RPMI7951 (cell line): ENCODE data around the gene MNT. TPM values are rescaled to one million over a fixed set of nuclear protein-coding genes. Genes with fewer than 3 reads are reported as not detected.

ENCODE experiments used
- DNase-seq: peaks from one replicate; pipeline ENCODE4 v3.0.0-alpha.2; 2012; ENCODE audit warnings: low read depth
- total RNA-seq: library from RNA; depleted of rRNA; stranded (reverse); fragments of >200 nt; shearing (Covaris generic); gene quantifications from 2 replicates; pipeline ENCODE4 v1.2.3, GENCODE V29; 2014

MNT gene
- total RNA-seq, 1 experiment from 2014 or later, result 2.4 TPM

DNA sequence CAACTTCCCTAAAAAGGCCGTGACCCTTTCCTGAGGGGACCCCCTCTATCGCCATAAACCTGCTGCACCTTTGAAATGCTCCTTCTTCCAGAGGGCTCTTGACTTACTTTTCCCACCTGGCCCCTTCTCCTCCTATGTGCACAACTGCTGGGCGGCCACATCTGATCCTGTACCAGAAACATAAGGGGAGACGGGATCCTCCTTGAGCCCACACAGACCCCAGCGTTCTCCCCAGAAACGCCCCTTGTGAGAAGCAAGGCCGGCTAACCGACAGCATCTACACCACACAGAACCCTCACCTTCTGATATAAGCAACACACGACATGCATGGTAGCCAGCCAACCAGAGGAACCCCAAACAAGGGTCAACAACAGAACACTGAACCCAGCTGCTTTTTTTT is 14.2 kb upstream of the MNT start:
- no peak for DNase-seq

DNA sequence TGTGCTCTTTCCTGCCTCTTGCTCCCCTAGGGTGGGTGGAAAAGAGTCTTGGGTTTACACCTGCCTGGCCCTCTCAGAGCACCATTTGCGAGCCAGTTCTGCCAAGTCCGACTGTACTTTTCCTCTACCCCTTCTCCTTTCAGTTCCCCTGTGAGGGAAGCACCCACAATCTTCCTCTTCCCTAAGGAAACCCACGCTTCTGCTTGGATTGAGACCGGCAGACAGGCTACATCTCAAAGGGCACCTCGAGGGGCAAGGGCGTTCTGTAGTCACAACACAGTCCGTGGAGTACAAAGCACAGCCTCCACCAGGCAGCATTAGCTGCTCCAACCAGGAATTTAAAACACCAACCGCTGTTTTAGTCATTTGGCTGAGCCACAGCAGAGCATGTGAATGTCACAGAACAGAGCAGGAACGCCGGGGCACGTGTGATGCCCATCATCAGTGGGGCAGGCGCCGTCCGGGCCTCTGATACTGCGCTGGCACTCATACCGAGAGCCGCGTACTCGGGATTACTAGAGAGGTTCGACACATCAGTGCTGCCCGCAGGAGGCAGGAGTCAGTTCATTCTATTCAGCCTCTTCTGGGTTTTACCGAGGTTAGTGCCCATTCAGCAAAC is 13.7 kb upstream of the MNT start:
- no peak for DNase-seq

DNA sequence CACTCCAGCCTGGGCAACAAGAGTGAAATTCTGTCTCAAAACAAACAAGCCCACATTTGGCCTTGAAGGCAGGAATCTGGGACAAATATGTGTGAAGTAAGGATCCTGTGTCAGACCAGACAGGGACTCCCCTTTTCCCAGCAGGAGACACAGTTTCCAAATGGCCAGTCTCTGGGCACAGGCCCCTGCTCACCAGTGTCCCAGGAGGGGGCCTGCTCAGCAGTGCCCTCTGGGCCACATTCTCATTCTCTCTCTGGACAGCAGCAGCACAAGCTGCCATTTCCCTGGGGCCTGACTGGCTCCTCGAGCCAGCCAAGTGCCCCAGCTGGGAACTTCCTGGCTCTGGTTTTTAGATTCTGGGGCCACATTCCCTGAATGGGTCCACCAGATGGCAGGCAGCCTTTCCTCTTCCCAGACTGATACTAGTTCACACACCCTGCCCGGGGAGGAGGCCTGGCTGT is 11.7 kb upstream of the MNT start:
- peak; percentile 61 for DNase-seq

DNA sequence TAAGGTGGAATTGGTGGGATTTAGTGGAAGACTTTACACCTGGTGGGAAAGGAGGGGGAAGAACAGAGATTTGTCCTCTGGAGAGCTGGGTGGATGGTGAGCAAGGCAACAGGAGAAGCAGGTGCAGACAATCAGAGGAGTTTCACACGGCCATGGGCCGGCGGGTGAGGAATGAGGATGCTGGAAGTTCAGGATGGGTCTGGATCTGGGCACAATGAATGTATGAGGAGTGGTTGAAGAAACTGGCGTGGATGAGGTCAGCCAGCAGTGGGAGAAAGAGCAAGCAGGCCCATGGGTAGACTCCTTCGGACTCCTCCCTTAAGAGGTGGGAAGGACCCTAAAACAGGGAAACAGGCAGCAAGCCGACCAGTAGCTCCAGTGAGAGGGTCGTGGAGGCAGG is 10.1 kb upstream of the MNT start:
- no peak for DNase-seq

DNA sequence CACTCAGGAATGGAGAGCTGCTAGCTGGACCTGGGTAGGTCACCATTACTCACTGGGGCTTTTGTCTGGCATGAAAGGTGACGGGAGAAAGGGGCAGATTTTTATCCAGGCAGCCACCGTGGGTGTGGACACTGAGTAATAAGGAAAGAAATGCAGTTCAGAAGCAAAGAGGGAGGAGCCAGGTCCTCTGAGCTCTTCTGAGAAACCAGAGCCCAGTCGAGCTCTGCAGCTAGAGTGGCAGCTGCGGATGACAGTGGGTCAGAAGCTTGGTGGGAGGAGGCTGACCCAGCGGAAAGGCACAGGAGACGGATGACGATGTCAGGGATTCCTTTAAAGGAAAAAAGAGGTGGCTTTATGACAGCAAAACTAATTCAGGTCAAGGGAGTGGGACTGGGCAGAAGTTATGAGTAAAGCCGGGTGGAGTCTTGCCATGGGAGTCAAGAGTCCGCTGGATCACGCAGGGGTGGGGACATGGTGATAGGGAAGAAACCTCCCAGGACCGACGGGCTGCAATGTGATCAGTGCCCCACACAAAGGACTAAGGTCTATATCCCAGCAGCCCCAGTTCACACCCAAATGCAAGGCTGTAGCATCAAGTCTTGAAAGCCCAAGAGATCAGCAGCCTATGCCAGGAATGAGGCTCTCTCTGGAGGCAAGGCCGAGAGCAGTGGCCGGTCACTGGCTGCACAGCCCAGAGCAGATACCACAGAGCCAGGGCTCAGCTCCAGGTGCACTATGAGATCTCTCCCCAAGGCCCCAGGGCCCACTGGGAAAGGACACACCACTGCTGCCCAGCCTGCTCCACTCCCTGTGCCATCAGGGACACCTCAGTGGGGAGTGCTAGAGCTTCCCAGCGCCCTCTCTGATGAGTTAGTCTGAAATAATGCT is 6.3 kb upstream of the MNT start:
- DNase-seq, result peak; percentile 93

DNA sequence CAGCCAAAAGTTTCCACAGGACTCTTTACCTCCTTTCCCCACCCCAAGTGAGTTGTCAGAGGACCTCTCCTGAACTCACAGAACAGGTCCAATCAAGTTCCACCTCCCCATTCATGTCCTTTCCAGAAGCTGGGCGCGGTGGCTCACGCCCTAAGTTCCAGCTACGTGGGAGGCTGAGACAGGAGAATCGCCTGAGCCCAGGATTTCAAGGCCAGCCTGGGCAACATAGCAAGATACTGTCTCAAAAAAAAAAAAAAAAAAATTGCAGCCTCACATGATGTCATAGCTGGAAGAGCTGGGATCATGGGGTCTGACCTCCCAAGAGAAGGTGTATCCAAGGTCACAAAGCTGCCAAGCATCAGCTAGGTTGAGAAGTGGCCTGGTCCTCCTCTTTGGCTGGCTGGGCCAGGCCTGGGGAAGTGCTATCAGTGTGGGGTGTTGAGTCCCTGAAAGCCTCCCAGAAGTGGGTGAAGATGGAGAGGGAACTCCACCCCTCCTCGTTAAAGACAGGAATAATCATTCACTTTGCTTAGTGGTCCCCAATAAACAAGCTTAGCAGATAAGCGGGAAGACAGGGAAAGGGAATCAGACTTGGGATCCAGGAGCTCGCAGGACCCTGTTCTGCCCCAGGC is 5.5 kb upstream of the MNT start:
- DNase-seq, result no peak

DNA sequence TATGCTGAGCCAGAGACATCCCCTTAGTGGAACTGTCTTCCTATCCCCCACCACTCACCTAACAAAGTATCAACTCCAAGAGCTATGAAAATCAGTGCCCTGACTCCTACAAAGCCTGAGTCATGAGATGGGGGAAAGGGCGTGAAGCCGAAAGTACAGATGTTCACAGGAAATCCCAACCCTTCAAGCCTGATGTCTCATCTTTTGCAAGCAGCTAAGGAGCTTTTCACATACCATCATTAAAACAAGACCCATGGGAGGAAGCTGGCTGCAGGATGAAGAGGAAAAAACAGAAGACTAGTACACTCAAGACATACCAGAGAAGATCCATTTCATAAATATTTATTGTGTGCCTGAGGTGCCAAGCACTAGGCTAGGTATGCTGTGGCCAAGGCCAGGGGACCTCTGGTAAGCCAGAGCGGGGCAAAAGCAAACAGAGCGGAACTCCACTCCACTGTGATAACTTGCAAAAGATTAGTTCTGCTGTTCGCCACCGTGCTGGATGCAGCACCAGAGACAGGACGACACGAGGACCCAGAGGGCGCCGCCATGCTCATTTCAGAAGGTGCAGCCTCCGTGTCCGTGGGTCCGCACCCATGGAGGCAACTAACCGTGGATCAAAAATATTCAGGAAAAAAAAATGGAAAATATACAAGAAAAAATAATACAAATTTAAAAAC is 4.5 kb upstream of the MNT start:
- DNase-seq, result peak; percentile 85

DNA sequence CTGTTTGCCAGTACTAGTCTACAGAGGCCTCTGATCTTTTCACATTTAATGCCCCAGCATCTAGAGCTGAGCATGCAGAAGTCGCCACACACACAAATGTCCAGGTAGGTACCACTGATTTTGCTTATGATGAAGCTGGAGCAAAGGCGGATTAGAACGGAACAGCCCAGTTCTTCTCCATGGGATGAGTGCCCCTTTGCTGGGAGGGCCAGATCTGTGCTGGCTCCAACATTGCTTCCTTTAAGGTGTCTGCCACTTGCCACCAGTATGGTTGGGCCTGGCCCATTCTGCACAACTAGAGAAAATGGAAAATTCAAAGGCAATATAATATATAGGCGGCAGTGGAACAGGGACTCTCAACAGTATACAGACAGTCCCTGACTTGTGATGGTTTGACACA is 2.2 kb upstream of the MNT start:
- DNase-seq, result no peak

GRCh38 chr17:2402544-2402943 is 1.7 kb upstream of the MNT start:
- DNase-seq, result no peak

DNA sequence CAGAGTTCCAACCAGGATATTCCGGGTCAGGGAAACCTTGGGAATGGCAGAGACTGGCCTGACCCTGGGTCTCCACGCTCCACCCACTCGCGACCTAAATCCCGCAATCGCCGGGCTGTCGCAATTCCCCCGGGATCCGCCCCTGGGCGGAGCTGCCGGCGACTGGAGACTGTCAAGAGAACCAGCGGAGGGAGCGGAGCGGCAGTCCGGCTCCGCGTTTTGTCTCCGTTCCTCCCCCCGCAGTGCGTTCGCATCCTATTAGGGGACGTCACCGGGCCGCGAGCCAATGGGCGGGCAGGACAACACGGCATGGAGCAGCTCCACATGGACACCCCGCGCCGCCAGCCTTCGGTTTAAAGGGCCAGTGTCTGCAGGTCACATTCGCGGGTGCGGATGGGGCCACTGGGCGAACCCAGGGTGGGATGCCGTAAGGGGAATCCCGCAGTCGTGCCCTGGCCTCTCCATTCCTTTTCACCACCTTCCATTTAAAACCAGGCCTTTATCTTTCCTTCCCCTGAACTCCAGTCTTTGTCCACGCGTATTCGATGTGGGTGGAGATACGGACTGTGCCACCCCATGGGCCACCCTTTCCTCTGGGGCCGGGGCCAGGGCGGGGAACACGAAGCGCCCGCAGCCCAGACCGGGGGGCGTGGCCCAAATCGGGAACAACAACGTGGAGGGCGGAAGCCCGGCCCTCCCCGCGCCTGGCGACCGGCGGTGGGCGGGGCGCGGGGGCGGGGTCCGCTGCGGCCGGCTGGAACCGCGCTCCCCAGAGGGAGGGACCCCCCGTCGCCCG is 764 bp upstream of the MNT start:
- peak; percentile 98 for DNase-seq

DNA sequence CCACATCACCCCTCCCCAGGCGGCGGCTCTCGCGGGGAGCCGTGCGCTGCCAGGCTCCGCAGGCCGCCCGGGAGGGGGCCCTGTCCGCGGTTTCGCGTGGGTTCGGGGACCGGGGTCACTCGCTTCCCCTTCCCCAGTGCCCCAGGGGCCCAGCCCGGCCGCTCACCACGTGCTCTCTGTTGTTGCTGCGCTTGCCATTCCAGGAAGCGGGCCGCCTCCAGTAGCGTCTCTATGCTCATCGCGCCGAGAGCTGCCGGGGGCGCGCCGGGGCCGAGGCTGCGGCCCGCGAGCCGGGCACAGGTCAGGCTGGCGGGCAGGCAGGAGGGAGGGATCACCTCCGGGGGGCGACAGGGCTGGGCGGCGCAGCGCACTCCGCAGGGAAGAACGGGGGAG is 390 bp downstream of the MNT start:
- DNase-seq, result peak; percentile 39

DNA sequence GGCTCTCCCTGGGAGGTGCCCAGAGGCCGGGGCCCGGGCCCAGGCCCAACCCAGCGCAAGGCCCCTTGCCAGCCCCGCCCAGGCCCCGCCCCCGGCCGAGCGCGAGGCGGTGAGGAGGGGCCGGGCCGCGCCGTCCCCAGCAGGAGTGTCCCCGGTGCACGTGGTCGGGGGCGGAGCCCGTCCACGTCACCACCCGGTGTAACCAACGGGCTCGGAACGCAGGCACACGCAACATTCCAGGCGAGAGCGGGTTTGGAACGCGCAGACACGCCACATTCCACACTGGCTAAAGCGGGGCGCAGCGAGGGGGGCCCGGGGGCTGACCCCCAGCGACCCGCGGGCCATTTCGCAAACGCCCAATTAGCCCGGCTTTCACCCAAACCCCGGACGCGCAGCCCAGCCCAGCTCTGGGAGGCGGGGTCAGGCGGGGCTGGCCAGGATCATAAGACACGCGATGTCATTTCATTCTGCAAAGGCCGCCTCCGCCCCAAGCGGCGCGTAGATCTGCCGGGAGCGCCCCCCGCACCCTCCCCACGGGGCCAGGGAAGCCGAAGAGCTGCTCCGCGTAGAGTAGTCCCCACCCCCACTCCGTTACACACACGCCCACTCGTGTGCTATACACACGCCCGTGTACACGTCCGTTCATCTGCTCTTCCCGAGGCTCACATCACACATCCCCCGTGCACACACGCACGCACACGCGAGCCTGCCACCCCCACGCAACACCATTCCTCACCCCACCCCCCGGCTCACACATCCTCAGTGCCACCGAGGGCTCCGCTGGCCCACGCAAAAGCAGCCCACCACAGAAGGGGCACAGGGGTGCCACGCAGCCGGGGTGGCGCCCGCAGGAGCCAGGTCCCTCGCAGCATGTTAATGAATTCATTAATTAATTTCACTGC is 1.0 kb downstream of the MNT start:
- peak; percentile 91 for DNase-seq

DNA sequence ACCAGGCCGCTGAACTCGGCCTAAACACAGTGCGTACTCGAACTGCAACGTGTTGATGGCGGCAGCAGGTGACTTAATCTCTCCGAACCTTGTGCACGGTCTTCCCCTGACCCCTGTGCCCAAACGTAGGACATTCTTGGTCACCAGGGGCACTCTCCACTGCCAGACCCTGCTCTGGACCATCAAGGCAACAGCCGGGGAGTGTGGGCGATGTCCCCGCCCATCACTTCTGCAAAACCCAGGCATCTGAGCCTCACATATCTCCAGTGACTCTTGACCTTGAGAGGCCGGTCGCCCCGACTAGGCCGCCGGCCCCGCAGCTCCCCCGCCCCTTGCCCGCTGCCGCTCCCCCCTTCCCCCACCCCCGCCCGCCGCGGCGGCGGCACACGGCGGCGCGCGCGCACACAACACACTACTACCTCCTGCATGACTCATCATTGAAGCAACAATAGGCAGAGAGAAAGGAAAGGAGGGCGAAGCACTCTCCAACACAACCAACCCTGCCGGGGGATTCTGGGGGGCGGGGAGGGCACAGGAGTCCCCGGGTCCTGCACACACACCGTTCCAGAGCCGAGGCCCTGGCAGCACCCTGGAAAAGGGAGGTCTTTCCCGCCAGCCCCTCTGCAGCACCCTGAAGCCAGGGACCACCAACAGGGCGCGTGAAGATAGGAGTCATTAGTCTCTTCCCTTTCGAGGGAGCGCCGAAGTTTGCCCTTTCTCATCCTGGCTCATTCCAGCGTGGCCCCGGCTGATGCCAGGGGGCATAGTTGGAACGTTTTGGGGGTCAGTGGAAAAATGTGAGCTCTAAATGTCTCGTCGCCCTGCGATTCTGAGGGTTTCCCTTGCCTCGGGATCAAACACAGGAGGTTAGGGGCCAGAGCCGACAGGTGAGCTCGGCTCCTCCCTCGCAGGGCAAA is 1.9 kb downstream of the MNT start:
- DNase-seq, result peak; percentile 72

DNA sequence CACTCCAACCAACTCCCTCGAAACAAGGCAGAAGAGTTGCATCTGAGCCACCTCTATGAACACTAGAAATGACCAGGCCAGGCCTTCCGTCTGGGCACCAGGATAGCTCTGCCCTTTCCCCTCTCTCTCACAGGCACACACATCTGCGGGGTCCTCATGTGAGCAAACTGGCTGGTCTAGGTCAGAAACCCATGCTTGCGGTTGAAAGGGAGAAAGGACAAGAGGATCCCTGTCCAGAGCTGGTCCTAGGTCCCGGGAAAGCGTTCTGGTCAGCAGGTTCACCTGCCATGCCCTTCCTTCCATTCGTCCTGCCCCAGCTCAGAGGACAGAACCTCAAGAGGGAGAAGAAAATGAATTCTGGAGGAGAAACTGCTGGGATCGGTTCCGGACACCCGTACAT is 2.7 kb downstream of the MNT start:
- DNase-seq, result no peak

GRCh38 chr17:2397247-2398171 is 3.4 kb downstream of the MNT start:
- no peak for DNase-seq

GRCh38 chr17:2396568-2397246 is 4.2 kb downstream of the MNT start:
- DNase-seq, result peak; percentile 98

DNA sequence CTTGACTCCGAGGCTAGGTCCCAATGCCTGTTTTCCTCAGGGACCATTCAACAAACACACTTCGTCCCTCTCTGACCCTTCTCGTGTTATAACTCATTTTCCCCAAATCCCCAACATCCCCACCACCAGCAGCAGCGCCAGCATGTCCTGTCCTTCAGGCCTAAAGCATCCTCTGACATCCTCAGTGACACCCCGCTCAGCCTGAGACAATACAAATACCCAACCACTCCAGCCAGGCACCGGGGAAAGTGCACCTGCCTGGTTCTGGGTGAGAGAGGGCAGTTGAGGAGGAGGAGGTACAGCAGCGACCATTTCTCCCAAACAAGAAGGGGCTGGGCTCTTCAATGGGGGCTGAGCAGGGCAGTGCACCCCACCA is 4.7 kb downstream of the MNT start:
- DNase-seq, result no peak
